H54 (cell line): Measurements from ENCODE around the gene ZNF765.
"Not testable (repeated sequence)": the region's sequence is repeated elsewhere in the genome, so short reads cannot be mapped to it uniquely, and the experiment has no call there.

ENCODE experiments used
- DNase-seq: peaks from one replicate; pipeline ENCODE4 v3.0.0; 2011; ENCODE audit warnings: low spot score, mixed read lengths; ENCODE audit not compliant: insufficient read length
- FAIRE-seq: peaks from 3 replicates; lab custom pipeline; 2011; peaks lifted over from hg19 to GRCh38; lab: Jason Lieb, UNC
- POLR2A ChIP-seq: IDR thresholded peaks from 2 replicates; pipeline ENCODE4 v1.6.1; 2011; ENCODE audit warnings: low read depth, mild to moderate bottlenecking, low read length

ZNF765 gene

GRCh38 chr19:53389978-53390377, 5.0 kb upstream of the ZNF765 start:
- no peak for TF ChIP-seq POLR2A
- no peak for FAIRE-seq
- DNase-seq: no peak

GRCh38 chr19:53394522-53394973, 401 bp upstream of the ZNF765 start:
- FAIRE-seq (no peak), DNase-seq (peak; percentile 64)
- TF ChIP-seq POLR2A: no peak; the same call in 1 of the 2 replicates

GRCh38 chr19:53395840-53396524, 1.0 kb downstream of the ZNF765 start:
- not testable (repeated sequence) for DNase-seq, FAIRE-seq

- no peak for FAIRE-seq
- TF ChIP-seq POLR2A: no peak
- DNase-seq: no peak
Measured at GRCh38 chr19:53396525-53396868, 1.5 kb downstream of the ZNF765 start.

- not testable (repeated sequence) for DNase-seq, FAIRE-seq
Measured at GRCh38 chr19:53397918-53398317, 3.0 kb downstream of the ZNF765 start.

- no peak for TF ChIP-seq POLR2A
- no peak for DNase-seq
- no peak for FAIRE-seq
Measured at GRCh38 chr19:53409505-53410204, 14.7 kb downstream of the ZNF765 start.

GRCh38 chr19:53420520-53421315, 25.8 kb downstream of the ZNF765 start:
- FAIRE-seq, DNase-seq: not testable (repeated sequence)

GRCh38 chr19:53422551-53422950, 27.6 kb downstream of the ZNF765 start:
- no peak for FAIRE-seq
- no peak for DNase-seq
- TF ChIP-seq POLR2A: no peak

GRCh38 chr19:53423074-53423473, 28.1 kb downstream of the ZNF765 start:
- FAIRE-seq, DNase-seq: not testable (repeated sequence)

GRCh38 chr19:53423680-53424079, 28.7 kb downstream of the ZNF765 start:
- FAIRE-seq, DNase-seq: not testable (repeated sequence)

GRCh38 chr19:53424968-53425597, 30.1 kb downstream of the ZNF765 start:
- DNase-seq (peak; percentile 59), FAIRE-seq (no peak)
- TF ChIP-seq POLR2A: no peak

GRCh38 chr19:53431399-53432087, 36.6 kb downstream of the ZNF765 start, which contains the start of gene ZNF761:
Gene ZNF761 (plus strand): TSS chr19:53431984. CDS start chr19:53447269, 15,285 bp downstream.
- FAIRE-seq (peak; percentile 61), DNase-seq (peak; percentile 88)
- peak; percentile 96 for TF ChIP-seq POLR2A

GRCh38 chr19:53432088-53432661, 37.2 kb downstream of the ZNF765 start:
- no peak for TF ChIP-seq POLR2A
- FAIRE-seq: no peak
- no peak for DNase-seq

GRCh38 chr19:53443809-53444208, 48.9 kb downstream of the ZNF765 start:
- FAIRE-seq, DNase-seq: not testable (repeated sequence)

GRCh38 chr19:53447196-53447595, 52.2 kb downstream of the ZNF765 start:
- DNase-seq, FAIRE-seq: not testable (repeated sequence)
